HepG2 (cell line): Measurements from ENCODE around the gene TRRAP. TPM values are rescaled to one million over a fixed set of nuclear protein-coding genes. Genes with fewer than 3 reads are reported as not detected.

ENCODE experiments used
- ATAC-seq: fragments of 200-7000 bp; cut with Tn5 transposase; 3 replicates; pipeline ENCODE4 v1.9.1; 2020; ENCODE audit warnings: mild to moderate bottlenecking, moderate library complexity
- BruUV-seq: library from RNA; stranded (reverse); fragments of 400-500 nt; replicated peaks from 2 replicates; lab custom pipeline; 2021; lab: Mats Ljungman, UMichigan
- CTCF ChIA-PET: fragments of 300-600 bp; formaldehyde crosslinking; extraction: SDS; loops from one replicate; lab custom pipeline; 2021; ENCODE audit warnings: low total read pairs, inconsistent platforms, low intra/inter-chr PET ratio; lab: Yijun Ruan, JAX
- POLR2A ChIA-PET: fragments of 350-600 bp; sonication (Branson Sonifier 250); formaldehyde crosslinking; loops from one replicate; lab custom pipeline; 2020; ENCODE audit warnings: antibody characterized with exemption, inconsistent platforms; lab: Yijun Ruan, JAX
- DNase-seq: peaks from one replicate; pipeline ENCODE4 v3.0.0-alpha.2; 2015; ENCODE audit warnings: low spot score
- FAIRE-seq: peaks from 3 replicates; lab custom pipeline; 2011; peaks lifted over from hg19 to GRCh38; lab: Jason Lieb, UNC
- H2AFZ ChIP-seq: one replicate; pipeline ENCODE4 v1.6.1; 2011; ENCODE audit warnings: low read length, inconsistent platforms
- H3K27ac ChIP-seq: fragments of 300-600 bp; 3 replicates; pipeline ENCODE4 v1.8.0; 2011; ENCODE audit warnings: mixed run types, mild to moderate bottlenecking, mixed read lengths, low read length, inconsistent platforms; ENCODE audit not compliant: insufficient read depth; ENCODE audit errors: extremely low read length
- H3K27me3 ChIP-seq, 2 experiments: fragments of 200-600 bp in 1 of 2; 2 replicates in 1 of 2; 3 replicates in 1 of 2; pipeline versions ENCODE4 v1.6.0 to v1.8.0; 2011; ENCODE audit warnings: low read length in 2 of 2, mild to moderate bottlenecking in 2 of 2, moderate library complexity in 2 of 2, inconsistent platforms in 1 of 2; ENCODE audit not compliant: insufficient read depth in 2 of 2, control insufficient read depth in 1 of 2
- H3K36me3 ChIP-seq, 2 experiments: fragments of 200-600 bp in 1 of 2; replicated peaks in 1 of 2; 2 replicates in 1 of 2; 3 replicates in 1 of 2; pipeline versions ENCODE4 v1.5.1 to v1.8.0; 2011; ENCODE audit warnings: low read length in 2 of 2, inconsistent platforms in 1 of 2; ENCODE audit not compliant: insufficient read depth in 2 of 2, control insufficient read depth in 1 of 2
- H3K4me1 ChIP-seq: 2 replicates; pipeline ENCODE4 v1.5.1; 2012; ENCODE audit warnings: low read length, inconsistent platforms; ENCODE audit not compliant: insufficient read depth
- H3K4me2 ChIP-seq: 2 replicates; pipeline ENCODE4 v1.6.0; 2011; ENCODE audit warnings: low read depth, low read length, inconsistent platforms
- H3K4me3 ChIP-seq, 3 experiments: fragments of 200-600 bp in 1 of 3; sonication (generic), shearing (Covaris generic) in 1 of 3; replicated peaks in 1 of 3; 2 replicates each; pipeline ENCODE4 v1.5.1; 2011 to 2016; ENCODE audit warnings: low read length in 3 of 3, inconsistent platforms in 2 of 3, low read depth in 2 of 3, mild to moderate bottlenecking in 2 of 3, control low read depth in 1 of 3, mixed read lengths in 1 of 3; ENCODE audit not compliant: insufficient read depth in 1 of 3
- H3K79me2 ChIP-seq: one replicate; pipeline ENCODE4 v1.6.1; 2011; ENCODE audit warnings: low read length, inconsistent platforms; ENCODE audit not compliant: insufficient read depth
- H3K9ac ChIP-seq: 2 replicates; pipeline ENCODE4 v1.6.0; 2011; ENCODE audit warnings: mild to moderate bottlenecking, low read depth, low read length, inconsistent platforms; ENCODE audit not compliant: insufficient read depth
- H3K9me3 ChIP-seq: 2 replicates; pipeline ENCODE4 v1.5.1; 2012; ENCODE audit warnings: mild to moderate bottlenecking, low read length
- H4K20me1 ChIP-seq: 2 replicates; pipeline ENCODE4 v1.6.0; 2011; ENCODE audit warnings: inconsistent platforms, mild to moderate bottlenecking, low read length, moderate library complexity; ENCODE audit not compliant: insufficient read depth
- FOXK1 ChIP-seq: sonication (generic); formaldehyde crosslinking; IDR thresholded peaks from 2 replicates; pipeline ENCODE4 v1.4.0; 2020; ENCODE audit warnings: low read depth, missing genetic modification reagents, borderline replicate concordance
- GLI4 ChIP-seq: sonication (generic); formaldehyde crosslinking; IDR thresholded peaks from 2 replicates; pipeline ENCODE4 v1.5.1; 2020; ENCODE audit warnings: missing genetic modification reagents, mild to moderate bottlenecking, moderate library complexity, borderline replicate concordance
- HMG20A ChIP-seq: IDR thresholded peaks from 2 replicates; pipeline ENCODE4 v1.6.1; 2016; ENCODE audit warnings: borderline replicate concordance
- HNRNPLL ChIP-seq: fragments of 200-400 bp; formaldehyde crosslinking; IDR thresholded peaks from 2 replicates; pipeline ENCODE4 v1.6.1; 2017; ENCODE audit warnings: mild to moderate bottlenecking, low read depth, low read length; ENCODE audit not compliant: poor library complexity, severe bottlenecking
- KAT7 ChIP-seq: IDR thresholded peaks from 2 replicates; pipeline ENCODE4 v1.6.1; 2018; ENCODE audit warnings: borderline replicate concordance, missing compliant biosample characterization
- MLLT10 ChIP-seq: sonication (generic); formaldehyde crosslinking; IDR thresholded peaks from 2 replicates; pipeline ENCODE4 v1.4.0; 2020; ENCODE audit warnings: missing genetic modification reagents
- MNT ChIP-seq: fragments of 450-650 bp; IDR thresholded peaks from 2 replicates; pipeline ENCODE4 v1.6.1; 2016
- PITX1 ChIP-seq: sonication (generic); formaldehyde crosslinking; IDR thresholded peaks from 2 replicates; pipeline ENCODE4 v1.5.1; 2020; ENCODE audit warnings: mild to moderate bottlenecking, missing genetic modification reagents
- RERE ChIP-seq: IDR thresholded peaks from 2 replicates; pipeline ENCODE4 v1.6.1; 2016; ENCODE audit warnings: low read depth, missing genetic modification reagents, missing compliant biosample characterization
- SPEN ChIP-seq: sonication (generic); formaldehyde crosslinking; IDR thresholded peaks from 2 replicates; pipeline ENCODE4 v1.5.1; 2020; ENCODE audit warnings: low read depth, mild to moderate bottlenecking, missing genetic modification reagents
- ZBTB1 ChIP-seq: sonication (generic); formaldehyde crosslinking; IDR thresholded peaks from 2 replicates; pipeline ENCODE4 v1.4.0; 2020; ENCODE audit warnings: missing genetic modification reagents, borderline replicate concordance
- ZNF160 ChIP-seq: sonication (generic); formaldehyde crosslinking; IDR thresholded peaks from 2 replicates; pipeline ENCODE4 v1.8.0; 2022; ENCODE audit warnings: mild to moderate bottlenecking, inconsistent platforms, missing genetic modification reagents
- ZNF335 ChIP-seq: sonication (generic); formaldehyde crosslinking; IDR thresholded peaks from 2 replicates; pipeline ENCODE4 v1.4.0; 2020; ENCODE audit warnings: missing genetic modification reagents
- WGBS: methylation state at CpG from one replicate; pipeline ENCODE4 v1.1.6; 2017; ENCODE audit warnings: low lambda C conversion rate; 5-methylcytosine and 5-hydroxymethylcytosine counted together
- in situ Hi-C: cut with HindIII; loops from 2 replicates; pipeline ENCODE4 v1.10.0; 2017; ENCODE audit warnings: low pct_unique_long_range_greater_than_20kb; ENCODE audit not compliant: extremely low pct_ligation_motif_present
- intact Hi-C: fragments of 100-400 bp; cut with micrococcal nuclease; formaldehyde crosslinking; loops from one replicate; pipeline ENCODE4 v1.10.0; 2022; ENCODE audit not compliant: unreplicated experiment
- polyA plus RNA-seq, 8 experiments: library from polyadenylated mRNA; depleted of rRNA in 3 of 8; stranded (reverse) in 7 of 8; unstranded in 1 of 8; fragments of >200 nt; fragmentation: Illumina TruSeq in 4 of 8; extraction: Trizol in 4 of 8; gene quantifications; 2 replicates each; pipeline versions ENCODE4 v1.2.1 to v1.2.3, GENCODE V29; 2011 to 2016; ENCODE audit warnings: low read depth in 4 of 8, missing spikeins in 1 of 8, mixed read lengths in 1 of 8; ENCODE audit not compliant: insufficient read depth in 1 of 8
- total RNA-seq, 5 experiments: library from RNA; depleted of rRNA; stranded (reverse); fragments of >200 nt; fragmentation: Illumina TruSeq; extraction: Trizol; gene quantifications; 2 replicates each; pipeline ENCODE4 v1.2.3, GENCODE V29; 2016; ENCODE audit warnings: low read depth in 1 of 5

Gene TRRAP
- total and polyA plus RNA-seq, 2 of the 13 experiments (the other 11 are each of a cell fraction or from before 2014, with no cell fraction given) = 8.6 to 10.5 TPM

- 98% methylated on average over 8 of the region's 8 CpGs for WGBS
- DNase-seq (no peak), ATAC-seq (no peak), FAIRE-seq (no peak)
- Histone ChIP-seq H3K4me3 (no peak overlapping the region), H3K9me3 (no peaks in the 10 kb centered on the region), H3K27ac (no peak overlapping the region), H4K20me1 (no peaks in the 10 kb centered on the region), H3K79me2 (no peaks in the 10 kb centered on the region), H3K27me3 (no peaks in the 10 kb centered on the region), H3K4me2 (no peak overlapping the region), H3K36me3 (peaks cover 30 to 83% of the 10 kb centered on the region in 2 experiments), H3K9ac (no peak overlapping the region), H3K4me1 (no peaks in the 10 kb centered on the region), H2AFZ (no peak overlapping the region)
- in situ Hi-C loops (no loop called here), intact Hi-C loops (no loop called here)
- CTCF ChIA-PET = no interaction called here
- BruUV-seq = no TSS peak
- POLR2A ChIA-PET = no interaction called here
- TF ChIP-seq ZNF335 (no peak), SPEN (CRISPR knock-in tag) (no peak), ZBTB1 (CRISPR knock-in tag) (no peak), RERE (no peak), MNT (peak; percentile 80), MLLT10 (no peak), HMG20A (CRISPR knock-in tag) (no peak), GLI4 (no peak), FOXK1 (CRISPR knock-in tag) (no peak), PITX1 (CRISPR knock-in tag) (no peak), HNRNPLL (peak; percentile 18), KAT7 (CRISPR knock-in tag) (no peak), ZNF160 (CRISPR knock-in tag) (no peak)
These were observed 68.1 kb downstream of the TRRAP start for GRCh38 chr7:98946389-98946788.
